GM19043 (cell line): Measurements from ENCODE around the gene PSTPIP2.
"Not testable (repeated sequence)": the region's sequence is repeated elsewhere in the genome, so short reads cannot be mapped to it uniquely, and the experiment has no call there.

Experiments
- ATAC-seq: cut with Tn5 transposase; IDR thresholded peaks from one replicate; pipeline ENCODE4 v1.9.1; 2021; ENCODE audit warnings: low read depth; ENCODE audit not compliant: unreplicated experiment

Gene PSTPIP2

GRCh38 chr18:46070815-46071652 lies 1.0 kb downstream of the PSTPIP2 start:
- ATAC-seq, result peak; percentile 3

DNA sequence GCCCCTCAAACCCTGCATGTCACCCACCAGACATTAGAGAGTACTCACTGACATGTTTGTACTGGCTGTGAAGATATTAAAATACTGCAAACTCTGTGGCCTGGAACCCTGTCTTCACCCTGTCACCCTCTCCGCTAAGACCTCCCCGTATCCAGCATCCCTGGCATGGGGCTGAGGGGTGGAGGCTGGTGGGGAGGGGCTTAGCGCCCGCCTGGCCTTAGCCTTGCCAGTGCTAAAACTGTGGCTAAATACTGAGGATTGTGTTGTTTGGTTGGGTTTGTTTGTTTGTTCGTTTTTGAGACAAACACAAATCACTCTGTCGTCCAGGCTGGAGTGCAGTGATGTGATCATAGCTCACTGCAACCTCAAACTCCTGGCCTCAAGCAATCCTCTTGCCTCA lies 1.8 kb downstream of the PSTPIP2 start:
- no peak for ATAC-seq

GRCh38 chr18:46069524-46069923 lies 2.5 kb downstream of the PSTPIP2 start:
- no peak for ATAC-seq

DNA sequence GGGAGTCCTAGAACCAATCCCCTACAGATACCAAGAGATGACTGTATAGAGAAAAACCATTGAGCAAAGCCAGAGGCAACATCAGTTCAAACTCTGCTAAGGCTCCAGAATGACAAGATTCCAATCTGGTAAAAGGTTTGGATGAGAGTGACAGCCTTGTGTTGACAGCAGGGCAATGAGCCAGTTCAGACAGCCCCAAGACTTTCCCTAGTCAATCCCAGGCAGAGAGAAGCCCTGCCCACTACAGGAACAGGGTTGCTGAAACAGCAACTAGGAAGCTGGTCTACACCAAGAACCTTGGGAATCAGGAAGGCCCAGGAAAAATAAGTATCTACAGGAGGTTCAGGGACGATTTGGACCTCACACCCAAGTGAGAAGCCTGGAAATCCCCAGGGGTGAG lies 3.3 kb downstream of the PSTPIP2 start:
- ATAC-seq, result no peak

- ATAC-seq, result no peak
Observed at GRCh38 chr18:46067438-46068007, 4.5 kb downstream of the PSTPIP2 start.

DNA sequence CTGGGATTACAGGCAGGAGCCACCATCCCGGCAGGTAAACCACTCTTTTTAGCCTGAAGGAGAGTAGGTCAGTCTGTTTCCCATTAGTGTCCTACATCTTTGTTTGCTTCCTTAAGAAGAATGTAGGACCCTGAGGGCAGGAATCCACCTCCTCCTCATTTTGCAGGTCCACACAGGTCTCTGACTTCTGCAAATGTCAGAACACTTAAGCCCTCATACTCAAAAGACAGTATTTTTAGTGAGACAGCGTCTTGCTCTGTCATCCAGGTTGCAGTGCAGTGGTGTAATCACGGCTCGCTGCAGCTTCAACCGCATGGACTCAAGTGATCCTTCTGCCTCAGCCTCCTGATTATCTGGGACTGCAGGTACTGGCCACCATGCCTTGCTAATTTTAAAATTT lies 9.3 kb downstream of the PSTPIP2 start:
- no peak for ATAC-seq

DNA sequence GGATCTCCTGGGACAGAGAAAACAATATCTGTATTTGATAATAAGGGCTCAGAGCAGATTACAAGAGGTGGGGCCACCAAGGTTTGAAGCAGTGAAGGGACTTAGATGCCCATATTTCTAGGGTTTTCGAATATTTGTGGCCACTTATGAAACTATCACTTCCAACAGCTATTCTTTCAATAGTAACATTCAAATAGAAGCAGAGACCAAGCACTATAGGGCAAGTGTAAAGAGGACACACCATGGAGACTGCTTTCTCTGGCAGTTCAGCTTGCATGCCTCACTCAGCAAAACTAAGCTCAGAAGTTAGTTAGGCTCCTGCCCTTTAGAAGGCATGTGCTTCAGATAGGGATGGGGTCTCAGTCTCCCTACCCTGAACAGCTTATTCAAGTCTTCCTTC lies 10.3 kb downstream of the PSTPIP2 start:
- no peak for ATAC-seq

DNA sequence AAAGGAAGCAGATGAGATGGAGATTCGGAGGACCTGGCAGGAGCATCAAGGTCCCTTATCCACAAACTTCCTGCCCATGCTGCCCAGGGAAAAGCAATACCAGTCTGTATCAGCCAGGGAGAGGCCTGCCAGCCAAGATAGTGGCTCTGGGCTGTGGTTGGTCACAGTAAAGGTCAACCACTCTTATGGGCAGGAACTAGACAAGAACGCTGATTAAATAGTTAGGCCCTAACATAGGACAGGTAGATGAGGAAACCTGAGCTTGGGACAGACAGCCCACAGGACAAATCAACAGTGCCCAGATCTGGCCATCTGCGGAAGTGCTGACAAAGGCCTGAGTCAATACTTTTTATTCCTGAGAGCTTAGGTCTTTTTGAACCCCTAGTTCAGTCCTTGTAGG lies 10.7 kb downstream of the PSTPIP2 start:
- ATAC-seq, result no peak

- ATAC-seq, result no peak
Observed at GRCh38 chr18:46060359-46060841, 11.7 kb downstream of the PSTPIP2 start.

DNA sequence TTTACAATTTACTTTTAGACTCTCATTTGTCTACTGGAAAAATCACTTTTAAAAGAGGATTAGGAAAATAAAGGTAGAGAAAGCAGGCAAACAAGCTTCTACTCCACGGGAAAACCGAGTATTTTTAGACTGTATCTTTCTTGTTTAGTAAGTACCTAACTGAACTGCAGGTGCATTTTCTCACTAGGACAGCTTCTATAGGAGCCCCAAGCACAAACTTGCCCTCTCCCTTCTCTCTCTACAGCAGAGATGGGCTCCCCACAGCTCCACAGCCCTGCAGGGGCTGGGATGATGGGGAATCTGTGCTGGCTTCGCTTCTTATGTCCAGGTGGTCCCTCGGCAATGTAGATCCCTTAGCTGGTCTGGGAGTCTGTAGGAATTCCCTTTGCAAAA lies 16.2 kb downstream of the PSTPIP2 start:
- no peak for ATAC-seq

DNA sequence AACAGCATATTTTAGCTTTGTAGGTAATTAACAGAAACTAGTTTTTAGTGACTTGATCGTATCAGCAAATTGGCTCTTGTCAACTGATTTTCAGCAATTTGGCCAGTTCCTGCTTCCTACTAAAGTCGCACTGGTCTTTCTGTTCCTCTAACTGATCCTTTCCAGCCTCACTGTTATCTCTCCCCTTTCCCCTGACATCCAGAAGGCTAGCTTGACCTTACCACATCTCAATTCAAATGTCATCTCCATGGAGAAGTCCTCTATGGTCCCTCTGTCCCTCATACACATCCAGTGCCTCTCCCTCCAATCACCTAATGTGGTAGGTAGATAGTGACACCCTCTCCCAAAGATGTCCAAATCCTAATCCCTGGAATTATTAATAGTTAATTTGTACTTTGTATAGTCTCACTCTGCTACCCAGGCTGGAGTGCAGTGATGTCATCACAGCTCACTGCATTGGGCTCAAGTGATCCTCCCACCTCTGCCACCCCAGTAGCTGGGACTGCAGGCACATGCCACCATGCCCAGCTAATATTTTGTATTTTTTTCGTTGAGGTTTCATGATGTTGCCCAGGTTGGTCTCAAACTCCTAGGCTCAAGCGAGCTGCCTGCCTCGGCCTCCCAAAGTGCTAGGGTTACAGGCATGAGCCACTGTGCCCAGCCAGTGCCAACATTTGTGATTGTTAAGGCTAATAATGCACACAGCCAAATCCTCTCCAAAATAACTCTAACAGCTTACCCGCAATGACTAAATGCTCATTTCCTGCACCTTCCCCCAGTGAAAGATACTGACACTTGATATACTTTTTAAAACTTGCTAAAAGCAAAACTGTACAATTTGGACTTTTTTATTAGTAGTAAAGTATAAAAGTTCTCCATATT lies 16.9 kb downstream of the PSTPIP2 start:
- ATAC-seq, result no peak

GRCh38 chr18:46053368-46054095 lies 18.5 kb downstream of the PSTPIP2 start:
- no peak for ATAC-seq

- ATAC-seq, result no peak
Observed at GRCh38 chr18:46051731-46052461, 20.2 kb downstream of the PSTPIP2 start.

- ATAC-seq, result no peak
Observed at GRCh38 chr18:46050268-46050667, 21.8 kb downstream of the PSTPIP2 start.

DNA sequence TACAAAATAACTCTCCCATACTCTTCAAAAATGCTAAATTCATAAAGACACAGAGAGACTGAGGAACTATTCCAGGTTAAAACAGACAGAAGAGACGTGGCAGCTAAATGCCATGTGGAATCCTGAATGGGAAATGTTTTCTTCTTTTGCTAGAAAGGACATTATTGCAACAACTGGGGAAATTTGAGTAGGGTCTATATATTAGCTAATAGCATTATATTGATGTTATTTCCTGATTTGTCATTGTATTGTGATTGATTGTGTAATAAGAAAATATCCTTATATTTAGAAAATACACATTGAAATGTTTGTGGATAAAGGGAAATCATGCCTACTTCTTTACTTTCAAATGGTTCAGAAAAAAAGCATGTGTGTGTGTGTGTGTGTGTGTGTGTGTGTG lies 23.4 kb downstream of the PSTPIP2 start:
- ATAC-seq, result no peak

GRCh38 chr18:46047369-46047768 lies 24.7 kb downstream of the PSTPIP2 start:
- ATAC-seq, result not testable (repeated sequence)

- no peak for ATAC-seq
Observed at GRCh38 chr18:46046688-46047087, 25.4 kb downstream of the PSTPIP2 start.

- no peak for ATAC-seq
Observed at GRCh38 chr18:46046126-46046525, 25.9 kb downstream of the PSTPIP2 start.

GRCh38 chr18:46042571-46043123 lies 29.4 kb downstream of the PSTPIP2 start:
- ATAC-seq, result no peak

DNA sequence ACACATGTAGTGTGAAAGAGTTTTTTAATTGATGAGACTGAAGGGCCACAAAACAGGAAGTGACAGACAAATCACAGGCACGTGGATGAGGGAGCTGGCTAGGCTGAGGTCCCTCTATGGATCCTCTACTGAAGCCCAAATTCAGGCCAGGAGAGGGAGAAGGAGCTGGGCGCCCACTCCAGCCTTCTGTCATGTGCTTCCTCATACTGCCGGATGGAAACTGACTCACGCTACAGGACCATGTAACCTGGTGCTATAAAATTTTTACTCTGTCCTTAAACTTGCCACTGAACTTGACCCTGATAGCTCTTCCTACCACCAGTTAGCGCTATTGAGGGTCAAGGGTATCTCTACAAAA lies 31.3 kb downstream of the PSTPIP2 start:
- no peak for ATAC-seq
